ENCODE results near the gene OPTC.

Gene OPTC

DNA sequence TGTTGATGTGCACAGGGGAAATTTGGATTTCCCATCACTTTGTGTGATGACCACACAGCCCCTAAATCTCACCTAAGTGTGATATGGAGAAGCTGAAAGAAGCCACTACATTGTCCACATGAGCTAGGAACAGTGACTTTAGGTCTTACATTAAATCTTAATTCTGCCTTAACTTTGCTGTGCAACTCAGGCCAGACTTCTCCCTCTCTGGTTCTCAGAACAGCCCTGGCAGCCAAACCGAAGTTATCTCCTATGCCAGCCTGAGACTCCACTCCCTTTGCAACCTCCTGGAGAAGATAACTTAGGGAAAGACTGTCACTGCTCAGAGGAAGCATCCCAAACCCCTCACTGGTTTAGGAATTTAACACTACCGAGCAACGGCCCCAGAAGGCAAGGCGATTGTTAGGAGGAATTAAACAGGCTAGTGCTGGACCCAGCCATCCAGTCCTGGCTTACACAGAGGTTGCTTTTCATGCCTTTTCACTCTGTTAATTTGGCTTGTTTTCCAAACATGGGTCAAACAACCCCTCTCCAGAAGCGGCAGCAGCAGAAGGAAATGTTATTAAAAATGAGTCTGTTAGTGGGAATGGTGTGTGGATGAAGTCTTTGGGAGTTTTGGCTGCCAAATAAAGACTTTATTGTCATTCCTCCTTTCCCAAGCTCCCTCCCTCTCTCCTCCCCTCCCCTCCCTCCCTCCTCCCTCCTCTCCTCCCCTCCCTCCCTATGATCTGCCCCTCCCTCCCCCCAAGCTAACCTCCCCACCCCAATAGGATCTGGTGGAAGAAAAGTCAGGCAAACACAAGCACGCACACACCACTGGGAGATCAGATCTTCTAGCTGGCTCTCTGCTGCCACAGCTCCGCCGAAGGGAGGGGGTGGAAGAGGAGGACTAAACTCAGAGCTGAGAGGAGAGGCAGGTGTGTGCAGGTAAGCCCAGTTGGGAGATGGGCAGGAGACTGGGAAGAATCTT, 18.7 kb upstream of the OPTC start, which contains the start of gene PRELP:
PRELP (plus strand) TSS at position 795 of the 970 bp plus-strand sequence. CDS start 7,379 bp downstream, outside the sequence.
- H3K9me3 Mint-ChIP-seq: no peaks in the 10 kb centered on the region
- peak within 1 kb of the TSS; percentile 7 for H3K27ac Mint-ChIP-seq
- H3K36me3 Mint-ChIP-seq: no peaks in the 10 kb centered on the region
- ATAC-seq: no peak
- H3K4me1 Mint-ChIP-seq: peaks cover 9% of the 10 kb centered on the region
- no peak for DNase-seq (ENCODE audit: low spot score in 2 of 2)
- no peak within 1 kb of the TSS for H3K4me3 Mint-ChIP-seq

- Mint-ChIP-seq H3K9me3 (no peaks in the 10 kb centered on the region), H3K36me3 (no peaks in the 10 kb centered on the region), H3K4me3 (no peak overlapping the region), H3K27ac (peak overlapping the region; percentile 7), H3K4me1 (peaks cover 15% of the 10 kb centered on the region)
- DNase-seq (ENCODE audit: low spot score in 2 of 2) (no peak), ATAC-seq (no peak)
These were observed 17.6 kb upstream of the OPTC start for GRCh38 chr1:203476216-203476814.

DNA sequence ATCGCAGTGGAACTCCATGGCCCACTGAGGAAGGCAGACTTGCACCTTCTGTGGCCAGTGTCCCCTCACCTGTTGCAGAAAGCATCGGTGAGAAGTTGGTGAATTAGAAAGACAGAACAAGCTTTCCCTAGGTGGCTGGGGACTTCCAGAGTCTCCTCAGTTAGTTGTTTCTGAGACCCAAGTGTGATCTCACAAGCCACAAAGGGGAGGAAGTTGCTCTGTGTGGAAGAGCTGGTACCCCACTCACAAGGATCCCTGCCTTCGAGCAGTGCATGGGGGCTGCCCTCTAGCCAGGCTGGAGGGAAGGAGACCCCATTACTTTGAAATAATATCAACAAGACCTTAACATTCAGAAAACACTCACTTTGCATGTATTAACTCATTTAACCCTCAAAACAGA, 16.2 kb upstream of the OPTC start:
- no peaks in the 10 kb centered on the region for H3K36me3 Mint-ChIP-seq
- no peak overlapping the region for H3K4me3 Mint-ChIP-seq
- H3K4me1 Mint-ChIP-seq: peaks cover 15% of the 10 kb centered on the region
- ATAC-seq (peak; percentile 54), DNase-seq (ENCODE audit: low spot score in 2 of 2) (no peak)
- H3K27ac Mint-ChIP-seq: no peak overlapping the region
- no peaks in the 10 kb centered on the region for H3K9me3 Mint-ChIP-seq

- Mint-ChIP-seq H3K4me1 (peaks cover 15% of the 10 kb centered on the region), H3K36me3 (no peaks in the 10 kb centered on the region), H3K27ac (no peak overlapping the region), H3K4me3 (no peak overlapping the region), H3K9me3 (no peaks in the 10 kb centered on the region)
- ATAC-seq (no peak), DNase-seq (ENCODE audit: low spot score in 2 of 2) (no peak)
These were observed 15.7 kb upstream of the OPTC start for GRCh38 chr1:203478231-203478630.

DNA sequence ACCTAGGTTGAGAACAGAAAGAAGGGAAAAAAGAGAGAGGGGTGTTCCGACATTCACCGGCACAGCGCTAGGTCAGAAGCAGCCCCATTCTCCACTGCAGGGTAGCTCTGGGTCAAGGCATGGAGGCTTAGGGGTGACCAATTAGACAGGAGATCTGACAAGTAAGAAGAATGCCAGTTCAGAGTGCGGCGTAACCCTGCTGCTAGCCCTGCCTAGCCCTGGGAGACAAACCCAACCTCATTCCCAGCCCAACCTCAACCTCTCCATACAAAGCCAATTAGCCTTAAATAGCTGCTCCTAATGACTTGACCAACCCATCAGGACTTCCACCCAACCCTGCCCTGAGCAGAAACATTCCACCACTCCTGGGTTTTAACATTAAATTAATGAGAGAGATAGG, 15.0 kb upstream of the OPTC start:
- Mint-ChIP-seq H3K36me3 (no peaks in the 10 kb centered on the region), H3K4me1 (peaks cover 15% of the 10 kb centered on the region), H3K9me3 (no peaks in the 10 kb centered on the region), H3K27ac (no peak overlapping the region), H3K4me3 (no peak overlapping the region)
- ATAC-seq: no peak
- DNase-seq (ENCODE audit: low spot score in 2 of 2): no peak

DNA sequence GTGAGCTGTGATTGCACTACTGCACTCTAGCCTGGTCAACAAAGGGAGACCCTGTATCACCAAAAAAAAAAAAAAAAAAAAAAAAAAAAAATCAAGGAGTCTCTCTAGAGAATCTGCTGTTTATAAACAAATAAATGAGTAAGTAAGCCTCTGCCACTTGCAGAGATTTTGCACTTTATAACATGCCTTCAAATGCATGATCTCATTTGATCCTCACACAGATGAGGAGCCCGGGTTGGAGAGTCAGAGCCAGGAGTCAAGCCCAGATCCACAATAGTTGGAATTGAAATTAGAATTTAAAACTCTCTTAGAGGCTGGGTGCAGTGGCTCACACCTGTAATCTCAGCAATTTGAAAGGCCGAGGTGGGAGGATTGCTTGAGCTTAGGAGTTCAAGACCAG, 14.3 kb upstream of the OPTC start:
- Mint-ChIP-seq H3K36me3 (no peaks in the 10 kb centered on the region), H3K27ac (no peak overlapping the region), H3K9me3 (no peaks in the 10 kb centered on the region), H3K4me1 (peaks cover 15% of the 10 kb centered on the region), H3K4me3 (no peak overlapping the region)
- ATAC-seq: no peak
- DNase-seq (ENCODE audit: low spot score in 2 of 2): no peak

- no peaks in the 10 kb centered on the region for H3K9me3 Mint-ChIP-seq
- ATAC-seq (no peak), DNase-seq (ENCODE audit: low spot score in 2 of 2) (no peak)
- peaks cover 15% of the 10 kb centered on the region for H3K4me1 Mint-ChIP-seq
- no peak overlapping the region for H3K27ac Mint-ChIP-seq
- no peak overlapping the region for H3K4me3 Mint-ChIP-seq
- no peaks in the 10 kb centered on the region for H3K36me3 Mint-ChIP-seq
These were observed 13.9 kb upstream of the OPTC start for GRCh38 chr1:203480084-203480483.

- peaks cover 15% of the 10 kb centered on the region for H3K4me1 Mint-ChIP-seq
- no peak for DNase-seq (ENCODE audit: low spot score in 2 of 2)
- H3K9me3 Mint-ChIP-seq: no peaks in the 10 kb centered on the region
- peak; percentile 82 for ATAC-seq
- peak overlapping the region; percentile 11 for H3K27ac Mint-ChIP-seq
- no peaks in the 10 kb centered on the region for H3K36me3 Mint-ChIP-seq
- no peak overlapping the region for H3K4me3 Mint-ChIP-seq
These were observed 13.3 kb upstream of the OPTC start for GRCh38 chr1:203480525-203481084.

GRCh38 chr1:203481196-203481595, 12.8 kb upstream of the OPTC start:
- H3K36me3 Mint-ChIP-seq: no peaks in the 10 kb centered on the region
- no peaks in the 10 kb centered on the region for H3K9me3 Mint-ChIP-seq
- H3K4me1 Mint-ChIP-seq: peaks cover 15% of the 10 kb centered on the region
- no peak overlapping the region for H3K4me3 Mint-ChIP-seq
- H3K27ac Mint-ChIP-seq: no peak overlapping the region
- ATAC-seq (no peak), DNase-seq (ENCODE audit: low spot score in 2 of 2) (no peak)

DNA sequence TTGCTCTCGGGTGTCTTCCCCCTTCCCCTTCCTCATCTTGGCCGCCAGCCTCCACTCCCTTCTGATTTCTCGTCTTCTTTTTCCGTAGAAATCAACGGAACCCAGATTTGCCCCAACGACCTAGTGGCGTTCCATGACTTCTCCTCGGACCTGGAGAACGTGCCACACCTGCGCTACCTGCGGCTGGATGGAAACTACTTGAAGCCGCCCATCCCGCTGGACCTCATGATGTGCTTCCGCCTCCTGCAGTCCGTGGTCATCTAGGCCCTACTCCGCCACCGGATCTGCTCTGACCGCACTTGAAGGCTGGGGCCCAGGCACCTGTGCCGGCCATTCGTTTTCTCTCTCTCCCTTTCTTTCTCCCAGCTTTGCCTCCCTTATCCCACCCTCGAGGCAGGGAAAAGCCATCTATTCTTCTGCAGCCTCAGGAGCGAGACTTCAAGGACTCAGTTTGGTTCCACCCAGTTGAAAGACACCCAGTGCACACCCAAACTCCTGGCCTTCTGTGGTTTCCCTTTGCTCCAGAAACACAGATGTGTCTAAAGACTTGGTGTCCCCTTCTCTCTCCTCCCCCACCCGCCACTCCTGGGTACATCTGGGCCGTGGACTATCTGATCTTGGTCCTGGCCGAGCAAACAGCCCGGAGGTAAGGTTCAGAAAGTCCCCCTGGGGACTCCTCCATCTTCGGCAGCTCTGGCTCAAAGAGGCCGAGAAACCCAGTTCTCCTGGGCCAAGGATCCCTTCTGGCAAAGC, 7.2 kb upstream of the OPTC start:
- Mint-ChIP-seq H3K4me1 (peaks cover 8% of the 10 kb centered on the region), H3K36me3 (peaks cover 3% of the 10 kb centered on the region), H3K4me3 (peak overlapping the region; percentile 72), H3K9me3 (no peaks in the 10 kb centered on the region), H3K27ac (peak overlapping the region; percentile 90)
- ATAC-seq (peak; percentile 5), DNase-seq (ENCODE audit: low spot score in 2 of 2) (no peak)

DNA sequence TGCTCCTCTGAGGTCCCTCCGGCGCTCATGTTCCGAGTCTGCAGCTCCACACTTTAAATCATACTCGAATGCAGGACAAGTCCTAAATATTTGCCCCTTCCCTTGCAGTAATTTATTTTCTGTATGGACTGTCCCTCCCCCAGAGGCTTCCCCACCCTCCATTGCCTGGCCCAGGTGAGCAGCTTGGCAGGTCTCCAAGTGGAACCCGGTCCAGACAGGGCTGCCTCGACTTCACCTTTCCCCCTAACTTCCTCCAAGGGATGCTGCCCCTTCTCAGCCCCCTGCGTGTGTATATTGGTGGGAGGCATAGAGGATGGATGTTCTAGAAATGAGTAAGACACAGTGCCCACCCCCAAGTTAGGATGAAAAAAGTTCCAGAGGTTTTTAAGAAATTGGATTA, 5.4 kb upstream of the OPTC start:
- peaks cover 8% of the 10 kb centered on the region for H3K4me1 Mint-ChIP-seq
- no peaks in the 10 kb centered on the region for H3K9me3 Mint-ChIP-seq
- no peak for ATAC-seq
- H3K36me3 Mint-ChIP-seq: peaks cover 6% of the 10 kb centered on the region
- H3K27ac Mint-ChIP-seq: no peak overlapping the region
- peak overlapping the region; percentile 72 for H3K4me3 Mint-ChIP-seq
- no peak for DNase-seq (ENCODE audit: low spot score in 2 of 2)

DNA sequence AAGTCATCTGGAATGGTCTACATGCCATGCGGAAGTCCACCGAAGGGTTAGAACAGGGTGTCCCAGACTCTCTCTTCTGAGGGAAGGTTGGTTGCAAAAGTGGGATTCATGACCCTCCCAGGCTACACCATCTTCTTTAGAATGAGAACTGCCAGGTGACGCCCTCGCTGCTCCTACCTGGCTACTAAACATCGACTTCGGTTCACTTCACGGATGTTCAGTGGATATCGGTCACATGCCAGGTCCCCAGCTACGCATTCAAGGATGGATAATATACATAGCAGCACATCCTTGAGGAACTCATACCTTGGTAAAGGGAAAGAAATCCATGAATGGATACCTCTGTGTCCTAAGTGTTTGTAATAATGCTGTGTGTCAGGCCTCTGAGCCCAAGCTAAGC, 3.3 kb upstream of the OPTC start:
- peaks cover 8% of the 10 kb centered on the region for H3K4me1 Mint-ChIP-seq
- peak overlapping the region; percentile 44 for H3K27ac Mint-ChIP-seq
- H3K4me3 Mint-ChIP-seq: no peak overlapping the region
- ATAC-seq (no peak), DNase-seq (ENCODE audit: low spot score in 2 of 2) (no peak)
- H3K36me3 Mint-ChIP-seq: peaks cover 6% of the 10 kb centered on the region
- no peaks in the 10 kb centered on the region for H3K9me3 Mint-ChIP-seq

- Mint-ChIP-seq H3K4me1 (peaks cover 8% of the 10 kb centered on the region), H3K36me3 (peaks cover 6% of the 10 kb centered on the region), H3K4me3 (no peak overlapping the region), H3K27ac (no peak overlapping the region), H3K9me3 (no peaks in the 10 kb centered on the region)
- ATAC-seq (no peak), DNase-seq (ENCODE audit: low spot score in 2 of 2) (no peak)
These were observed 2.3 kb upstream of the OPTC start for GRCh38 chr1:203491664-203492063.

GRCh38 chr1:203492082-203492747, 1.7 kb upstream of the OPTC start:
- Mint-ChIP-seq H3K9me3 (no peaks in the 10 kb centered on the region), H3K36me3 (peaks cover 6% of the 10 kb centered on the region), H3K4me1 (peaks cover 5% of the 10 kb centered on the region), H3K27ac (no peak overlapping the region), H3K4me3 (no peak overlapping the region)
- DNase-seq (ENCODE audit: low spot score in 2 of 2) (no peak), ATAC-seq (no peak)

- H3K4me3 Mint-ChIP-seq: no peak overlapping the region
These were observed 1.2 kb upstream of the OPTC start for GRCh38 chr1:203492748-203493130.

More at GRCh38 chr1:203492748-203493130, 1.2 kb upstream of the OPTC start:
- Mint-ChIP-seq H3K4me1 (no peaks in the 10 kb centered on the region), H3K9me3 (no peaks in the 10 kb centered on the region), H3K36me3 (peaks cover 6% of the 10 kb centered on the region), H3K27ac (no peak overlapping the region)
- ATAC-seq (no peak), DNase-seq (ENCODE audit: low spot score in 2 of 2) (no peak)

Data from stimulated activated effector memory CD8-positive, alpha-beta T cell treated with anti-CD3 and anti-CD28 coated beads, Interleukin-12 subunit alpha, Interleukin-12 subunit beta, amount 100 ng/mL, for 72 hours (primary cell).